ENCODE data around the gene AUTS2. TPM values are rescaled to one million over a fixed set of nuclear protein-coding genes. Genes with fewer than 3 reads are reported as not detected.

AUTS2 gene
- total and polyA plus RNA-seq, 9 of the 15 experiments (the other 6 are each of a cell fraction or from before 2014, with no cell fraction given), result 0.58 TPM; not detected in 8

- TF ChIP-seq ZBTB11 (CRISPR knock-in tag; IDR thresholded peaks at IDR 0.05) (no peak), ESRRA (IDR thresholded peaks at IDR 0.05; ENCODE audit: borderline replicate concordance, low read depth) (no peak), E2F6 (IDR thresholded peaks at IDR 0.05; ENCODE audit: borderline replicate concordance in 1 of 2, extremely low read depth in 1 of 2, insufficient read depth in 1 of 2, insufficient read length in 1 of 2, low read depth in 1 of 2, low read length in 1 of 2, poor library complexity in 1 of 2, severe bottlenecking in 1 of 2) (no peak), ZC3H4 (CRISPR knock-in tag; IDR thresholded peaks at IDR 0.05; ENCODE audit: borderline replicate concordance) (no peak), NCOA4 (IDR thresholded peaks at IDR 0.05; ENCODE audit: partially characterized antibody) (no peak), ARID4B (CRISPR knock-in tag; IDR thresholded peaks at IDR 0.05) (no peak), ETS2 (tag; IDR thresholded peaks at IDR 0.05; ENCODE audit: borderline replicate concordance, poor library complexity, severe bottlenecking) (no peak), PRMT5 (CRISPR knock-in tag; IDR thresholded peaks at IDR 0.05) (no peak), LEF1 (IDR thresholded peaks at IDR 0.05) (no peak), CREB3L1 (IDR thresholded peaks at IDR 0.05; ENCODE audit: borderline replicate concordance, low read depth) (no peak), ZNF408 (CRISPR knock-in tag; IDR thresholded peaks at IDR 0.05; ENCODE audit: low read depth) (no peak), ZNF511 (CRISPR knock-in tag; IDR thresholded peaks at IDR 0.05) (no peak)
These were observed 201.7 kb downstream of the AUTS2 start (continued) for GRCh38 chr7:69799990-69800389.
